A172 (cell line): Measurements from ENCODE around the gene SLC44A4. TPM values are rescaled to one million over a fixed set of nuclear protein-coding genes. Genes with fewer than 3 reads are reported as not detected.
"Not testable (repeated sequence)": the region's sequence is repeated elsewhere in the genome, so short reads cannot be mapped to it uniquely, and the experiment has no call there.

Experiments used
- DNase-seq: peaks from one replicate; pipeline ENCODE4 v3.0.0-alpha.2; 2015; ENCODE audit warnings: low spot score
- total RNA-seq: library from RNA; depleted of rRNA; stranded (reverse); fragments of >200 nt; shearing (Covaris generic); gene quantifications from 2 replicates; pipeline ENCODE4 v1.2.3, GENCODE V29; 2014

The SLC44A4 gene
- total RNA-seq, 1 experiment from 2014 or later: not detected

DNA sequence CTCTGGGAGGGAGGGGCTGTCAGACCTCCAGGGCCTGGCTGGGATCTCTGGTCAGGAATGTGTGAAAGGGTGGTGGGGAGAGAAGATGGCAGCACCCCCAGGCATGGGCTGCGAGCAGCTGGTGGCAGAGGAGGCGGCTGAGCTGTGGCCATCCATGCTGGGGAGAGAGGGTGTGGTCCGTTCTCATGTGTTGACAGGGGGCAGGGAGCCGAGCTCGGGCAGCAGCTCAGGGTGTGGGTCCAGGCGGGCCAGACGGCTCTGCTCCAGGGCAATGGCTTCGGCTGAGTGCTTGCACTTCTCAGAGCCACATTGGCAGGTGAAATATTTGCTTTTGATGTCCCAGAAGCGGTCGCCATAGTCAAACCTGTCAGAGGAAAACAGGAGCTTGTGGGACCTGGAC, 1.1 kb upstream of the SLC44A4 start:
- no peak for DNase-seq

DNA sequence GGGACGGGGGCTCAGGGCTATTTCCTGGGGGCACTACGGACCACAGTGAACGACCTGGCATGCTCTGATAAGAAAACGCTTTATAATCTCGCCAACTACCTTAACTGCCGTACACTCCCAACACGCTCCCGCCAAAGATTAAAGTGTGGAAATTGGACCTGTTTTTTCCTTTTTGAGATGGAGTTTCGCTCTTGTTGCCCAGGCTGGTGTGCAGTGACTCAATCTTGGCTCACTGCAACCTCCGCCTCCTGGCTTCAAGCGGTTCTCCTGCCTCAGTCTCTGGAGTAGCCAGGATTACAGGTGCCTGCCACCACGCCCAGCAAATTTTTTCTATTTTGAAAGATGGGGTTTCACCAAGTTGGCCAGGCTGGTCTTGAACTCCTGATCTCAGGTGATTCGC, 346 bp upstream of the SLC44A4 start:
- DNase-seq: no peak

DNA sequence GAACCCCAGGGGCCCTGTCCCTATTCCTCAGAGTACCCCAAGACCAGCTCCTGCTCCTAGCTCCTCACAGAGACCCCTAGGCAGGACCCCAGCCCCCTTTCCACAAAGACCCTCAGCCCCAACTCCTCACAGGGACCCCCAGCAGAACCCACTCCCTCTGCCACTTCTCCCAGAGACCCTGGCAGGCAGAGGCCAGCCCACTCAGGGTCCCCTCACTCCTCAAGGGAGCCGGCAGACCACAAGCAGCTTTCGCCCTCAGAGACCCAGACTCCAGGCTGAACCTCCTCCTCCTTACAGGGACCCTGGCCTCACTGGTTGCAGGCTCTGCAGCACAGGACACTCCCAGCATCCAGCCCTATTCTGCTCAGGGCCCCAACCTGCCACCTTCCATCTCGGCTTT, 575 bp downstream of the SLC44A4 start:
- no peak for DNase-seq

DNA sequence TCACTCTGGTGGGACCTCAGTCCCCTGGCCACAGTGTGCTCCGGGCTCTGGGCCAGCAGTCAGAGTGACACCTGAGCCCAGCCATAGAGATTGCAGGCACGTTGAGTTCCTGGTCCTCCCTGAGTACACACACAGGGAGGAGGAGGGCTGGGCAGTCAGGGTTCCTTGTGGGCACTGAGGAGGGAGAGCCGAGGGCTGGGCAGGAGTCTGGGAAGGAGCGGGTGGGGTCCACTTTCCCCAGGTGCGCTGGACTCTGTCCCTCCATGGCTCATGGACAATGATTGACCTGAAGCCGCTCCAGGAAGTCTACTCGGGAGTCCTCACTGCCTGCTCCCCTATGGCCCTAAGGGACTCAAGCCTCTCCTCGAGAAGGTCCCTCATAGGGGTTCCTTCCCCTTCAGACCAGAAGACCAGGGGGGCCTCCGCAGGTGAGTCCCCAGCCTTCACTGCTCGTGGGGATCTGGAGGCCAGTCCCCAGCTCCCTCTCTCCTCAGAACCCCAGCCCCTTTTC, 1.1 kb downstream of the SLC44A4 start:
- no peak for DNase-seq

DNA sequence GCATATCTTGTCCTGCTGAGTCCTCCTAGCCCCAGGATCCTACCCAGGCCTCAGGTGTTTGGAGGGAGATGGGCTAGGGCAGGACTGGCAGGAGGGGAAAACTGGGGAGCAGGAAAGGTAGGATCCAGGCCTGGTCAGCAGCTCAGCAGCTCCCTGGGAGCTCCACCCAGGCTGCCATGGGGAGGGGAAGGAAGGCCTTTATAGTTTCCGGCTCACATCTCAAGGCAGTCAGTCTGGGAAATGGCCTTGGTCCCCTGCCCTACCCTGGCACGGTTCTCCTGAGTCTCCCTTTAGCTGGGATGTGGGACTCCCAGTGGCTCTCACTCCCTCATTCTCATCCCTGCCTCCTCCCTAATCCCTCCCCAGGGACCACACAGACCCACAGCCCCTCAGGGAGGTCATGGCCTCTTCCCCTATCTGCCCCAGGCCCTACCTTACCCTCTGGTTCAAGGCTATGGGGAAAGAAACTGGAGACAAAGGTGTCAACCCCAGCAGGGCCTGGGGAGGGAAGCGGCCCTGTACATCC, 1.6 kb downstream of the SLC44A4 start:
- DNase-seq: no peak

DNA sequence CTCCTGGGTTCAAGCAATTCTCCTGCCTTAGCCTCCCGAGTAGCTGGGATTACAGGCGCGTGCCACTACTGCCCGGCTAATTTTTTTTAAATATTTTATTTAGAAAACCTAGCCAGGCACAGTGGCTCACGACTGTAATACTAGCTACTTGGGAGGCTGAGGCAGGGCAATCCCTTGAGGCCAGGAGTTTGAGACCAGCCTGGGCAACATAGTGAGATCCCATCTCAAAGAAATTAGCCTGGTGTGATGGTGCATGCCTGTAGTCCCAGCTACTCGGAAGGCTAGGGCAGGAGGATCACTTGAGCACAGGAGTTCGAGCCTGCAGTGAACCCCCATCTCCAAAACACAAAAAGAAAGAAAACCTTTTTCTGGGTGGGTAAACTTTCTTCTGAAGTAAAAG, 2.4 kb downstream of the SLC44A4 start:
- no peak for DNase-seq

DNA sequence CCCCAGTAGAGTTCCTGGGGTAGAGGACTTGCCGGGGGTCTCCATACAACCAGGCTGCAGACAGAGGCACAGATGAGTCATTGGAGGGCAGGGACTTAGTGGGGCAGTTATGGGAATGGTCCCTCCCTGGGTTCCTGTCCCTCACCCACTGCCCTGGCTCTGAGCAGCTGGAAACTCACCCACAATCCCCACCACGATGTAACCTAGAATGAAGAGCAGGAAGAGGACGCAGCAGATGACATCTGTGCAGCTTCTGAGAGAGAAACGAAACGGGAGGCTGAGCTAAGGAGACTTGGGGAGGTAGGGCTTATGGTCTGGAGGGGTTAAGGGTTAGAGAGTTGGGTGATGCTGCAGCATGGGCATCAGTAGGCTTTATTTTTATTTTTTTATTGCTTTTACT, 2.9 kb downstream of the SLC44A4 start:
- DNase-seq: no peak

DNA sequence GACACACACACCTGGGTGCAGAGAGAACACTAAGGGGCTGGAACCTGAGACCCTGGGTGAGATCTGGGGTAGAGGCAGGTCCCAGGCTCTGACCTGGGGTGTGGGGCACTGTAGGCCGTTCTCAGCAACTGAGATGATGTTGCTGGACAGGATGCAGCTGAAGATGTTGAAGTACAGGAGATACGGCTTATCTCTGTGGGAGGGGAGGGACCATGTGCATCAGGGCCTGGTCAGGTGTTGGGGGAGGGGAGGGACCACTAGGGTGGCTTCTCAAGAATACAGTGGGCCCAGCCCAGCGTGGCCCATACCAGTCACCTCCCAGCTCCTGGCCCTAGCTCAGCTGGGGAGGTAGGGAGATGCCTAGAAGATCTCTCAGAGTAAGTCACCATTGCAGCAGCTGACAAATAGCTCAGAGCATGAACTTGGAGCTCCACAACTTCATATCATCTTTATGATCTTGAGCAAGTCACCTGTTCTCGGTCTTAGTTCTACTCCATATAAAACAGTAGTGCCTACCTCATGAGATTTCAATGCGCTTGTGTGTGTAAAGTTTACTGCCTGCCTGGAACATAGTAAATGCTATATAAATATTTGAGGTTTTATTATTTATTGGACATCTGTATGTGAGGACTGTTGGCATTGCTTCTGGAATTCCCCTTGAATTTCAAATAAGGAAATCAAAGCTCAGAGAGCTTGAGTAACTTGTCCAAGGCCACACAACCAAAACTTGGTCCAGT, 3.8 kb downstream of the SLC44A4 start:
- no peak for DNase-seq

DNA sequence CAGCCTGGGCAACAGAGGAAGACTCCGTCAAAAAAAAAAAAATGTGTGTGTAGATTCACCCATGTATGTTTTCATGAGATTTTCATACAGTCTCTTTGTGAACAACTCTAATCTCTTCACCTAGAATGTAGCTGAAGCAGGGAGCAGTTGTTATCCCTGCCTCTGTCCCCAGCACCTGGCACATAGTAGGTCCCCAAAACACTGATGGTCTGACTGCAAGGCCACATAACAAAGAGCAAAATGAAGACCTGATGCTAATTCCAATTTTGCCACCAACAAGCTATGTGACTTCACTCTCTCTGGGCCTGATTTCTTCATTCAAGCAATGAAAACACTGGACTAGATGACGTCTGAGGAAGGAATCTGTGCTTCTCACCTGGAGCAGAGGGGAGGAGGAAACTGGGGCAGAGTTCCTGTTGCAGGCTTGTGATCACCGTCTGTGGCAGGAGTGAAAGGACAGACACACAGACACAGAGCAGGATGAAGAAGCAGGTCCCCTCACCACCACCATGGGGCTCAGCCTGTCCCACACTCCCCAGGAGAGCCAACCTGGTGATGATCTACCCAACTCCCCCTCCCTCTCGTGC, 4.6 kb downstream of the SLC44A4 start:
- no peak for DNase-seq

DNA sequence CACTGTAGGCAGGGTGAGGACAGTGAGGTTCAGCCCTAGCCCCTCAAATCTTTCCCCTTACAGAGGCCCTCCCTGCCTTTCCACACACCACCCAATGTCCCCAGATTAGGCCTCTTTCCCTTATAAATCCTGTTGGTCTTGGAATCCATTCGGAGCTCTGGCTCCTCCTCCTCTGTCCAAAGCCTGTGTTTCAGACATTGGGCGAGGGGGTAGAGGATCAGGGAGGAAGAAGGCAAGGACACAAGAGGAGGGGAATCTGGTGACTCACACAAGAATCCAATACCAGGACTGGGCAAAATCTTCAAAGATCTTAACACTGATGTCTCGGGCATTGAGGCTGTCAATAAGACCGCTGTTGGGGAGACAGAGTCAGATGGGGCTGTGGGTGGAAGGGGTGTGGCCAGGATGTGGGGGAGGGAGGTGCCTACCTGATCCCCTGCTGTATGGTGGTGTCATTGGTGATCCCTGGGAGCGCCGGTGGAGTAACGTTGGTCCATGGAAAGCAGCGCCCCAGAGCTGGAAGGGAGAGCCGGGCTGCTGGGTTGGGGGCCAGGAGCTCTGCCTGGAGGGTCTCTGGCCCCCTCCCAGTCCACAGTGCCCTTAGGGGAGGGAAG, 7.6 kb downstream of the SLC44A4 start:
- DNase-seq: peak; percentile 21

DNA sequence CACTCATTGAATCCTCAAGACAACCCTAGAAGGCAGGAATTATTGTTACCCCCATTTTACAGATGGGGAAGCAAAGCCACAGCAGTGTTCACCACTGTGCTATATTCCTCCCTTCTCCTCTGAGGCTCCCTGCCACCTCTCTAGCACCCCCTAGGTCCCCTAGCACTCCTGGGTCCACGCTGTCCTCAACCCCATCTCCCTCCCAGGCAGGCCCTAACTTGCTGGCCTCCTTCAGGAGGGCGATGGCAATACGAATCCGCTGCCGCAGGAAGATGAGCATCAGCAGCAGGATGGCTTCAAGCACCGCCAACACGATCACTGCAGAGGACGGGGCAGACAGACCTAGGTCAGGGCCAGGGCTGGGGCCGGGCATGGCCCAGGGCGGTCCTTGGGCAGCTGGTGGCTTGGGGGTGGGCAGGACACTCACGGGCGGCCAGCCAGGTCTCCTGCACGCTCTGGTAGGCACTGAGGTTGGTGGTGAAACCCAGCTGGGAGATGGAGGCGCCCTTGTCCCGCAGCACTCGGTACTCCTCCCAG, 8.3 kb downstream of the SLC44A4 start:
- DNase-seq: no peak

DNA sequence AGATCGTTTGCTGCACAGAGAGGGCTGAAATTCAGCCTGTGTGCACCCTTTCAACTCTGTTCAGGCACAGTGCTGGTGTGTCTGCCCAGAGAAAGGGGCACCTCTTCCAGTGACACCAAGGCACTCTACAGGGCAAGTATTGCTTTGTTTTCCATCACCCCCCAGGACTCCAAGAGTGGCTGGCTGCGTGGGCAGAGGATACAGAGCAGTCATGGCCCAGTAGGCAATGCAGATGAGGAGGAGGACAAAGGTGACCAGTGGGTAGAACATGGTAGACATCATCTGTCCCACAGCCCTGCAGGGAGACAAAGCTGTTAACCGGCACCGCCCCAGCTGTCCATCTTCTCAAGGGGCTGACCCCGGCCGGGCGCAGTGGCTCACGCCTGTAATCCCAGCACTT, 9.5 kb downstream of the SLC44A4 start:
- DNase-seq: no peak

DNA sequence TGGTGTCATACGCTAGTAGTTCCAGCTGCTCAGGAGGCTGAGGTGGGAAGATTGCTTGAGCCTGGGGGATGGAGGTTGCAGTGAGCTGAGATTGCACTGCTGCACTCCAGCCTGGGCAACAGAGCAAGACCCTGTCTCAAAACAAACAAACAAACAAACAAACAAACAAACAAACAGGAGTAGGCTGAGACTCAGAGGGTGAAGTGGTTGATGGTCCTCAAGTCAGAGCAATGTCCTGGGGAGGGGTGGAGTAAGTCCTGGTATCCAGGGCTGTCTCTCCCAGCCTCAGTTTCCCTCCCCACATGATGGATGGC, 10.2 kb downstream of the SLC44A4 start:
- DNase-seq: not testable (repeated sequence)

DNA sequence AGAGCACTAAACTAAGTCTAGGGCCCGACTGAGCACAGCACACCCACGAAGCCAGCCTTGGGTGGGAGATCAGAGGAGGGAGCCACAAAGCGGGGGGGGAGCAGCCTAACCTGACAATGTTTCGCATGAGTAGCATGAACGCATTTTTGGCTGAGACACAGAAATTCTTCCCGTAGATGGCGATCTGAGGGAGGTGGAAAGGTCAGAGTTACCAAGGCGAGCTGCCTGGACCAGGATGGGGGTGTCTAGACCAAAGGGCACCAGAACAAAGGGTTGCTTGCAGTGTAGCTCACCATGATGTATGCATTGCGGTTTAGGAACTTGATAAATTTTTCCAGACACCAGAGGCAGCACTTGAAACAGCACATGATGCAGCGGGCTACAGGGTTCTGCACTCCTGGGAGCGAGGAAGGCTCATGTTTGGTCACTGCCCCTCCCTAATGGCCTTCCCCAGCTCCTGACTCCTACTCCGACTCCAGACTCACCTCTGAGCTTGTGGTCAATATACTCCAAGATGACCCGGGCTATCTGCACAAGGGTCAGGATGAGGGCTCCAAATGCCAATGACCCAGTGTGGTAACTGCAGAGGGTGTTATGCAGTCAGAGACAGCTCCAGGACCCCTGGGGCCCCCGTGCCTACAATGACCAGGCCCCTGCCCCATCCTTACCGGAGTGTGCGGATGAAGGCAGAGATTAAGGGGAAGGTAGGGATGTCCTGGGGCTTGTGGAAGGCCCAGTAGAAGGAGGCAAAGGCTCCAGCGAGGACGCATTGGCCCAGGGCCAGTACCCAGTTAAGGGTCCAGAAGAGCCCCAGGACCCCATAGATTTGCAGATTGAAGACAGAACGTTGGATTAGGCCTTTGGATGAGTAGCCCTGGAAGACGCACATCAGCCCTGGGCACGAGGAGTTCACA, 13.3 kb downstream of the SLC44A4 start:
- DNase-seq: no peak

DNA sequence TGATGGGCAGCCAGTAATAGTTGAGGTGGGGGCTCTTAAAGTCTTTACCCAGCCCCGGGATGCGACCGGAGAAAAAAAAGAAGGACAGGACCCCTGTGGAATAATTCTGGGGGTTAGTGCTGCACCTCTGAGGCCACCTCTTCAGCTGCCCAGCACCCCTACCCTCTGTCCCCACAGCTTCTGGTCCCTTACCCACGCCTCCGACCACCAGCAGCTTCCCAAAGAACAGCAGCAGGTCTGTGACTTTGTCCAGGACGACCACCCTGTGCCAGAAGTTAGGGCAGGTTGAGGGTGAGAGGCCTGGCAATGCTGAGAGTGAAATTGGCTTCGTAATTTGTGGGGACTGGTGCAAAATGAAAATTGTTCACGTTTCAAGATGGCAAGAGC, 14.0 kb downstream of the SLC44A4 start:
- DNase-seq: no peak

DNA sequence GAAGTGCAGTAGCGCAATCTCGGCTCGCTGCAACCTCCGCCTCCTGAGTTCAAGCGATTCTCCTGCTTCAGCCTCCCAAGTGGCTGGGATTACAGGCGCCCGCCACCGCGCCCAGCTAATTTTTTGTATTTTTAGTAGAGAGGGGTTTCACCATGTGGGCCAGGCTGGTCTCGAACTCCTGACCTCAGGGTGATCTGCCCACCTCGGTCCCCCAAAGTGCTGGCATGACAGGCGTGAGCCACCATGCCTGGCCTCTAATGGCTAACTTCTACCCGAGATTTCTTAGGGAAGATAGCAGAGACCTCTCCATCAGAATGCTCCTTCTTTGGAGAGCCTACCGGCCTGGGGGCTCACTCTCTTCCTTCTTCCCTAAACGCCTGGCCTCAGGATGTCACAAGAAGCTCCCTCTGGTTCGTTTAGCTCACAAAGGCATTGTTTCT, 14.7 kb downstream of the SLC44A4 start:
- not testable (repeated sequence) for DNase-seq

DNA sequence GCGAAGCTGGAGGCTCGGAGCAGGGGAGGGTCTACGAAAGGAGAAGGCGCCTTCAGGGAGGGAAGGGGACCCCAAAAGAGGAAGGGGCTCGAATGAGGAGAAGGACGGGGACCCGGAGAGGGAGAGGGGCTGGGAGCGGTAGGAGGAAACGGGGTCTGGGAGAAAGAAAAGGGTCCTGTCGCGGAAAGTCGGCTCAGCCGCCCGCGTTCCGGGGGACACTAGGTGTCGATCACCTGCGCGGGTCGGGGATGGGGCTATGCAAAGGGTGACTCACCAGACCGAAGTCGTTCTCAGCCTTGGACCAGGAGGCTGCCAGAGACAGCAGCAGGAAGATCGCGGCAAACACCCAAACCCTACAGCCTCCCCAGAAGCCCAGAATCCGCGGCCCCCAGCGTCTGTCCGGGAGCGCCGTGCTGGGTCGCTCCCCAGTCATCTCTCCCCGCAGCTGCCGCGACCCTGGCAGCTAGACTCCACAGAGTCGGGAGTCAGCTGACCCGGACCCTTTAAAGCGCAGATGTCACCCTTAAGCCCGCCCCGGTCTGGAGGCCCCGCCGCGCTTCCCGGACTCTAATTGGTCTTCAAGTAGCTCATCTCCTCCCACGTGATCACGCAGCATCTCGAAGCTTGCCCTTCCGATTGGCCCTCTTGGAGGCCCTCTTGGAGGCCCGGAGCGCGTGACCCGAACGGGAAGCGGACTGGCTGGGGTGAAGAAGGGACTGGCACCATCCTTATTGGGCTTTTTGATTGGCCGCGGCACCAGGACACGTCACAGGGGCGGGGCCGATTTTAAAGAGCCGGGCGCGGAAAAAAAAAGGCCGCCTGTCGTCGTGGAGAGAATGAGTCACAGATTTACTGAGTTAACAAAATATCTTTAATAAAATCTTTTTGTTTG, 16.2 kb downstream of the SLC44A4 start, which contains the start of gene NEU1:
Gene NEU1, minus strand, starts transcription at position 478 of the 892 bp plus-strand sequence. Its CDS starts 45 bp downstream, at position 433.
- peak; percentile 100 for DNase-seq

DNA sequence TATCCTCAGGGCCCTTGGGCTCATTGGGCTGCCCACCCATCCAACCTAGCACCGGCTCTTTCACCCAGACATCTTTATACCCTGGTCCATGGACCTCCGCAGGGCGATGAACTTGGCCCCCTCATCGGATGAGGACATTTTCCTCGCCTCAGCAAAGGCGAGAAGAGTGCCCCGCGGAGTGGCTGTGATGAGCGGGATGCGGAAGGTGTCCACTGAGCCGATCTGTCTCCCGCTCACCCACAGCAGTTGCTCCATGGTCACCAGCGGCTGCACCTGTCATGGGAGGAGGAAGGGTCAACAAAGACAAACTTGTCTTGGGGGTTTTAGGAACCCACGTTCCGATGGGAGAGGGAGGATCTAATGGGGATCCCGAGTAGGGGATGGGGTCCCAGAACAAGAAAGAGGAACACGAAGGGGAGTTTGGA, 16.9 kb downstream of the SLC44A4 start:
- DNase-seq: no peak

DNA sequence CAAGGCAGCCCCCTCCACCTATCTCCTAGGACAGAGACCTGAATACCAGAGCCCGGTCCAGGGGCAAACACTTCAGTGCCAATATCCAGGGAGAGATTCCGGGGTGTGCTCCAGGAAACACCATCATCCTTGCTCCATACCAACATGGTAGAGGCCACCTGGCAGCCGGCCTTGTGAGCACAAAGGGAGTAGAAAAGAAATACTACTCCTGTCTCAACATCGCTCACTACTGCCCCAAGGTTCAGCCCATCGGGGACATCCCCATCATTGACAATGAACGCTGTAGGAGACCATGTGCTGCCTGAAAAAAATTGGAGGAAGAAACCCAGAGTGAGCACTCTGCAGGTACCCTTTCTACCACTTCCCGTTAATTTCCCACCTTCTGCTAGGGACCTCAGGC, 17.6 kb downstream of the SLC44A4 start:
- no peak for DNase-seq

DNA sequence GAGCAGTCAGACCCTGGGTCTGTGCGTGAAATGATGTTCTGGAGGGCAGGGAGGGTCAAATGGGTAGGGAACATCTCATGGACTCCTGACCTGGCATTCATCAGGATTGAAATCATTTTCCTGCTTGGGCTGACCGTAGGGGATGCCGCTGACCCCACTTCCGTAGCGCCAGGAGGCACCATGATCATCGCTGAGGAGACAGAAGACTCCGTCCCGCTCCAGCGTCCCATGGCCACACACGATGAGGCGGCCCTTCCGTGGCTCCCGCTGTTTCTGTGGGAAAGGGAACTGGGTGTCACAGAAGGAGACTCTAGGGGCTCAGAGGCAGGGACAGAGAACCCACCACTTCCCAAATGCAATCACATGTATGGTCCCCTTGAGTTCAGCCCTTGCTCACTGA, 18.4 kb downstream of the SLC44A4 start:
- DNase-seq: no peak
